Measurements from ENCODE around the gene PRR35.

PRR35 gene

GRCh38 chr16:559021-559380 lies 1.2 kb upstream of the PRR35 start:
- DNase-seq (ENCODE audit: low spot score): no peak
- no peak for TF ChIP-seq CTCF (IDR thresholded peaks at IDR 0.05; ENCODE audit: extremely low read depth, missing control alignments)

GRCh38 chr16:559411-560203 lies 587 bp upstream of the PRR35 start:
- DNase-seq (ENCODE audit: low spot score): no peak
- TF ChIP-seq CTCF (IDR thresholded peaks at IDR 0.05; ENCODE audit: extremely low read depth, missing control alignments): no peak

GRCh38 chr16:560701-561412 lies 663 bp downstream of the PRR35 start:
- no peak for TF ChIP-seq CTCF (IDR thresholded peaks at IDR 0.05; ENCODE audit: extremely low read depth, missing control alignments)
- DNase-seq (ENCODE audit: low spot score): no peak

GRCh38 chr16:561413-561794 lies 1.2 kb downstream of the PRR35 start:
- DNase-seq (ENCODE audit: low spot score): no peak
- no peak for TF ChIP-seq CTCF (IDR thresholded peaks at IDR 0.05; ENCODE audit: extremely low read depth, missing control alignments)

GRCh38 chr16:561957-562938 lies 2.1 kb downstream of the PRR35 start:
- DNase-seq (ENCODE audit: low spot score): no peak
- no peak for TF ChIP-seq CTCF (IDR thresholded peaks at IDR 0.05; ENCODE audit: extremely low read depth, missing control alignments)

- DNase-seq (ENCODE audit: low spot score): no peak
- TF ChIP-seq CTCF (IDR thresholded peaks at IDR 0.05; ENCODE audit: extremely low read depth, missing control alignments): no peak
Measured at GRCh38 chr16:563072-563644, 3.0 kb downstream of the PRR35 start.

Measured in GM20000 (cell line).